Activated effector memory CD4-positive, alpha-beta T cell treated with Interleukin-2 at 50 U/mL for 16 hours (primary cell): ENCODE results near the gene TRAF5.
A peak's percentile ranks its signal among the peaks of the same experiment; 100 is the strongest.
"Not testable (repeated sequence)": the region's sequence is repeated elsewhere in the genome, so short reads cannot be mapped to it uniquely, and the experiment has no call there.

Experiments
- DNase-seq: peaks from one replicate; pipeline ENCODE4 v3.0.0-alpha.2; 2020

The TRAF5 gene

DNA sequence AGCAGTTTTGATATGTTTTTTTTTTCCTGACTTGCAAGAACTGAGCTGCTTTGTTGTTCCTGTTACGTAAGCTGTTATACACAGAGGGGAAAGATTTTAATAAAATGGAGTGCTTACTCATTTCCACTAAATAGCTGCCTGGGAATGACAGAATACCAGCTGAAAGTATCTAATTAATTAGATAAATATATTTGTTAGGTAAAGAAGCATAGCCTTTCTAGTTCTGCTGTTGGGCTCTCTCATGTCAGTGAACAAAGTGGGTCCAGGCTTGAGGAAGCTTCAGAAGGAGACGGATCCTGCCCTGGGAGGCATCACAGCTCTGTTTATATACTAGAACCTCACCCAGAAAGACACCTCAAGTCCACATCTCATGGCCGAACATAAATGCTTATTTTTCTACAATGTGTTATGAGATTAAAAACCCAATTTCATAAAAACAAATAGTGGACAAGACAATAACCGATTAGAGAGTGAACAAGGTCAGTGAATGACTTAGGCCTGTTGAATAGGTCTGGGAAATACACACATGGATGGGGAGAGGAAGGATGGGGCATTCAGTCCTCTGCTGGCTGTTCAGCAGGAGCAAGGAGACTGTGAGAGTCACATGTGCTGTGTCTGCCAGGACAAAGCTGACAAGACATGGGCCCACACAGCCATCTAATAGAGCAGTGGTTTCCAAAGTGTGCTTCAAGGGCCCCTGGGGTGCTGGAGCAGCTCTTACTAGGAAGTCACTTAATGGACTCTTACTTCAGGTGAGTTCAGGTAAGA, 20.6 kb downstream of the TRAF5 start:
- DNase-seq = no peak

GRCh38 chr1:211348547-211348946, 21.9 kb downstream of the TRAF5 start:
- DNase-seq = no peak

DNA sequence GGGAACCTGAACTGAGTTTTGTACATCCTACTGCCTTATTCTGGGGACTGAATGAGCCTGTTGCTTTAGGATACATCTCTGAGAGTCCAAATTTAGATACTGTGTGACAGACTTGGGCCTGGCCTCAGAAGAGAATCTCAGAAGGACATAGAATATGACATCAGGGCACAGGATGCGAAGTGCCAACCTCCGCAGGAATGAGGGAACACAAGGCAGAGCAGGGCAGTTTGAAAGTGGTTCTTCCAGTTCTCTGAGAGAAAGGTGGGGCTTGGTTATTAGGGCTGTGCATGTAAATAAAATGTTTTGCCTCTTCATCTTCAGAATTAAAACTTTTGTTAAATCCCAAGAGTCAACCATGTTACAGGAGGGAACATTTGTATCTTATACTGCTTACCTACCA, 23.1 kb downstream of the TRAF5 start:
- DNase-seq = no peak

DNA sequence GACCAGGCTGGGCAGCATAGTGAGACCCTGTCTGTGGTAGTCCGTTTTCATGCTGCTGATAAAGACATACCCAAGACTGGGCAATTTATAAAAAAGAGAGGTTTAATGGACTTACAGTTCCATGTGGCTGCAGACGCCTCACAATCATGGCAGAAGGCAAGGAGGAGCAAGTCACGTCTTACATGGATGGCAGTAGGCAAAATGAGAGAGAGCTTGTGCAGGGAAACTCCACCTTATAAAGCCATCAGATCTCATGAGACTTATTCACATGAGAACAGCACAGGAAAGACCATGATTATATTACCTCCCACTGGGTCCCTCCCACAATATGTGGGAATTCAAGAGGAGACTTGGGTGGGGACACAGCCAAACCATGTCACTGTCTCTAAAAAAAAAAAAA, 25.4 kb downstream of the TRAF5 start:
- not testable (repeated sequence) for DNase-seq

- DNase-seq = no peak
Observed at GRCh38 chr1:211352465-211352864, 25.8 kb downstream of the TRAF5 start.

- peak; percentile 55 for DNase-seq
Observed at GRCh38 chr1:211352985-211353515, 26.4 kb downstream of the TRAF5 start.

DNA sequence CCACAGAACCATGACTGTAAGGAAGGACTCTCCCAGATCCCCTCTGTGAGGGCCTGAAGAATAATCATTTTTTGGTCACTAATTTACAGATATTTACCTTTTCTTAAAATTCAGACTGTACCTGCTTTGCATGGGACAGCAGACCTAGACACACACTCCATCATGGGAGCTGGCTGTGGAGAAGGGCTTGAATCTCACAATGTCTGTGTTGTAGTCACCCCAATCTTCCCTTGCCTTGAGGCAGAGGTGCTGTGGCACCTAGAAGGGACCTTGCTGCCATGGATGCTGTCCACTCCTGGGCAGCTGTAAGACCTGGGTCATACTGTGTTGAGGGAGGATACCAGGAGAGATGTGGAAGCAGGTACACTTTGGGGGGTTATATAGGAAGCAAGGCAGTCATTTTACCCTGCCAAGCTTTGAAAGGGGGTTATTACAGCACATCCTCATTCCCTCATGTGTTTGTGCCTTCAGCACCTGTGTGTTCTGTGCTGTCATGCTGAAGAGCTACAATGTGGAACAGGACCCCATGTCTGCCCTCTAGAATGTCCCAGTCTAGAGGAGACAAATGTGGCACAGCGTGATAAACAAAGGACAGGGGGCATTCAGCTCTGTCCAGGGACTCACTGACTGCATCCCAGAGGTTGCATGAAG, 27.1 kb downstream of the TRAF5 start:
- no peak for DNase-seq

DNA sequence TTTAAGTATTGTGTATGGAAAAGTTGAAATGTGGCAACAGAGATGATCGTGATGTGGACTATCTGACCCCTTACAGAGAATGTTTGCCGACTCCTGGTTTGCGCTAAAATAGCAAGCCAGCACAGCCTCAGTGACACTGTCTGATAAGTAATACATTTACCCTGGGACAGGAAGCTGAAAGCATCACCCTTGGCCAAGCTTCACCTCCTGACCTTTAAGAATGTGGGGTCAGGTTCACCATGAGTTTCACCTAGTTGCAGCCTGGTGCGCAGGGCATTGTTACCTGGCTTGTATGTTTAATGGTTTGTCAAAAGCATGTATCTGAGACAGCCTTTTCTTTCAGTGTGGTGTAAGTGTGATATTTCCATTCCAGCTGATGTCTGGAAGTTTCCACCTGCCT, 29.2 kb downstream of the TRAF5 start:
- DNase-seq = no peak

GRCh38 chr1:211356723-211357407, 30.2 kb downstream of the TRAF5 start:
- no peak for DNase-seq

DNA sequence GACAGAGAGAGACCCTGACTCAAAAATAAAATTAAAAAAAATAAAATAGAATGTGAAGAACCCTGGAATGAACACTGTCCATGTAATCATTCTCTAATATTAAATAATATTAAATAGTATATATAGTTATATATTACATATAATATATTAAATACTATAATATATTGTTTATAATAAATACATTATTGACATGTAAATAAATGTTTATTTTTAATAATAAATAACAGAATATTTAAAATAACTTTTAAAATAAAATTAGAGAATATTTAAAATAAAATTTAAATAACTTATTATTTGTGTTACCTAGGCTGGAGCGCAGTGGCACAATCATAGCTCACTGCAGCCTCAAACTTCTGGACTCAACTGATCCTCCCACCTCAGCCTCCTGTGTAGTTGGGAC, 32.1 kb downstream of the TRAF5 start:
- DNase-seq = no peak

GRCh38 chr1:211359876-211360275, 33.2 kb downstream of the TRAF5 start:
- DNase-seq = no peak

- no peak for DNase-seq
Observed at GRCh38 chr1:211361202-211361601, 34.6 kb downstream of the TRAF5 start.

DNA sequence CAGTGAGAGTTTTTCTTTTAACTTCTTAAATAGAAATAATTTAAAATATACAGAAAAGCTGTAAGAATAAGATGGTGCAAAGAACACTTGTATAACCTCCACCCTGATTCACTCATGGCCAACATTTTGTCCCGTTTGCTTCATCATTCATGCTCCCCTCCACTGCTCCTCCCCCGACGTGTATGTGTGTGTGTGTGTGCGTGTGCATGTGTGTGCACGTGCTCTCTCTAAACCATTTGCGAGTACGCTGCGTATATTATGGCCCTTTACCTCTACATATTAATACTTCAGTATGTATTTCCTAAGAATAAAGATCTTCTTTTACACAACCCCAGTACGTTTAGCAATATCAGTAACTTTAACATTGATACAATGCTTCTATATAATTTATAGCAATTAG, 43.0 kb downstream of the TRAF5 start:
- no peak for DNase-seq

DNA sequence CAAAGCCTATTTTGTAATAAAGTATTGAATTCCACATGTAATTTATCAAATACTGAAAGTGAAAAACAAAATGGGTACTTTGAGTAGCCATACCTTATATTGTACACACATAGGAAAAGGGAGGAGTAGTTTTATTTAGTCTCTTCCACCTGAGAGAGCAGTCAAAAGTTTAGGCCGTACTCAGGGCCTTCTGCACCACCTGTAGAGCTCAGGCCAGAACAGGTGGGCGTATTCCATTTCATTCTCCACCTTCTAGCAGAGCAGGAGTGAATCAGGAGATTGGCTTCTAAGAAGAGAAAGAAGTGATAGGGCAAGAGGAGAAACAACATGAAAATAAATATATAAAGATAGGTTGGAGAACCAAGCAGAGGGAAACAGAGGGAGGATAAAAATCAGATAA, 44.0 kb downstream of the TRAF5 start:
- no peak for DNase-seq

DNA sequence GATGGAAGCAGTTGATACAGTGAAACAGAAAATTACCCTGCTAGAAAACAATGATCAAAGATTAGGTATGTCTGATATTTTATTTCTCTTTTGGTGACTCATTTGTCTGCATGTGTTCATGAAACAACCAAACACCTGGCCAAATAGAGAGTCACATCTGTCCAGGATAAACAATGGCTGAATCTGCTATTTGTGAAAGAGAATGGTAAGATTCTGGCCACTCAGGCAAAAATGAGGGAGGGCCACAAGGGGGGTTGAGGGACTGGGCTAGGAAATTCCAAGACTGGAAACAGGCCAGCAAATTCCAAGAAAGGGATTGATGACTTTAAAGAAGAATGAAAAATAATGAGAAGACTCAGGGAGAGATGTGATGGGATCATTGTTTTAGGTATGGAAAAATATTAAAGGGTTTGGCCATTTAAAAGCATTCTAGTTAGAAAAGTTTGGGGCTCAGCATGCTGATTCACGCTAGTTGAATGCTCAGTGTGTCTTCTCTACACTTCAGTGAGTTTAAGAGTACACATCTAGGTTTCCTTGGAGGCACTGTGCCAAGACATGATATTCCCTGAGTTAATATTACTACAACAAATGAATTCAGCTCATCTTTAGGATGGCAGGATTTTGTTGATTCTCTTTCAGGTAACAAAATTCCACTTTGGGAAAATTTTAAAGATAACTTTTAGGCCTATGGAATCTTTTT, 44.9 kb downstream of the TRAF5 start:
- DNase-seq = no peak

- no peak for DNase-seq
Observed at GRCh38 chr1:211372463-211372862, 45.8 kb downstream of the TRAF5 start.

- no peak for DNase-seq
Observed at GRCh38 chr1:211375146-211375818, 48.6 kb downstream of the TRAF5 start.

- no peak for DNase-seq
Observed at GRCh38 chr1:211375949-211376348, 49.3 kb downstream of the TRAF5 start.

GRCh38 chr1:211376807-211377470, 50.3 kb downstream of the TRAF5 start:
- DNase-seq = no peak

GRCh38 chr1:211377539-211378450, 51.2 kb downstream of the TRAF5 start:
- DNase-seq = no peak

GRCh38 chr1:211378844-211379243, 52.2 kb downstream of the TRAF5 start:
- DNase-seq = no peak
